Nephron (organoid): Measurements from ENCODE around the gene FLCN.

ENCODE experiments used
- H3K27ac Mint-ChIP-seq, 3 experiments: 2 replicates each; pipeline ENCODE4 v1.8.0; 2020; ENCODE audit warnings: mixed read lengths in 3 of 3, mild to moderate bottlenecking in 2 of 3, moderate library complexity in 1 of 3
- H3K27me3 Mint-ChIP-seq: 2 replicates; pipeline ENCODE4 v1.8.0; 2021; ENCODE audit warnings: low read depth, mild to moderate bottlenecking, moderate library complexity, mixed read lengths
- H3K36me3 Mint-ChIP-seq: 2 replicates; pipeline ENCODE4 v1.8.0; 2020; ENCODE audit warnings: low read depth, mixed read lengths
- H3K4me1 Mint-ChIP-seq: 2 replicates; pipeline ENCODE4 v1.8.0; 2020; ENCODE audit warnings: mixed read lengths
- H3K4me3 Mint-ChIP-seq, 3 experiments: 2 replicates each; pipeline ENCODE4 v1.8.0; 2020; ENCODE audit warnings: mild to moderate bottlenecking in 3 of 3, mixed read lengths in 3 of 3, moderate library complexity in 2 of 3
- H3K9me3 Mint-ChIP-seq: 2 replicates; pipeline ENCODE4 v1.8.0; 2020; ENCODE audit warnings: mixed read lengths
- CTCF ChIP-seq, 3 experiments: fragments of 200-600 bp; sonication (generic); IDR thresholded peaks; one replicate each; pipeline ENCODE4 v1.5.0; 2021; ENCODE audit warnings: antibody characterized with exemption in 3 of 3; ENCODE audit not compliant: unreplicated experiment in 3 of 3

Gene FLCN

DNA sequence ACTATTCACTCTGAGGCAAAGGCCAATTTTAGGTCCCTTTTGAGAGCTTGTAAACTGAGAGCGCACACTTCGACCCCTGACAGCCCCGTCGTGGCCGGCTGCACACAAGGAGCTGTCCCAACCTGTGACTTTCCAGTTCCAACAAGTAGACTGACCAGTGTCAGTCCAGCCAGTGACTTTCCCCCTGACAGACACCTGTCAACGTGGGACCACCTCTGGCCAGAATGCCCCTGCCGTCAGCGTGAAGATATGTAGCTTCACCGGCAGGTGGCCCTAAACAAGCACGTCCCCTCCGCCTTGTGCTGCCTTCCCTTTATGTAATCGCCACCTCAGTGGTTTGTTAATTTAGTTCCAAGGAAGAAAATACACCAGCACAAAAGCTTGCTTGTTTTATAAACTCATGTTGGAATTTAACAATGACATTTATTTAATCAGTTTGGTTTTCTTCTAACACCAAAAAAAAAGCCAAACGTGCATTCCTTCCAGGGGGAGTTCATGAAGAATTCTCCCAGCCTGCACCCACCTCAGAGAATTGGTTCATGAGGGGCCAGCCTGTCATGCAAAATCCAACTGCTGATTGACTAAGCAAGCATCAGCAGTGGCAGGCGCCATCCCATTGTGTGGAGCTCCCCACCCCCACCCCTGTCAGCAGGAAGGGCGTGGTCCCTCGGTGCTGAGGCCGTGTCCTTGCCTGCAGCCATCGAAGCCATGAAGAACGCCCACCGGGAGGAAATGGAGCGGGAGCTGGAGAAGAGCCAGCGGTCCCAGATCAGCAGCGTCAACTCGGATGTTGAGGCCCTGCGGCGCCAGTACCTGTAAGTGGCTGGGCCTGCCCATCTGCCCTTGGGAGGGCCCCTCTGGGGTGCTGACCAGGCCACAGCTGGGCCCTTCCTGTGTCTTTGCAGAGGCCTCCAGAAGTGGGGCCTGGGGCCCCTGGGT, 64.7 kb downstream of the FLCN start:
- Mint-ChIP-seq H3K4me3 (no peak overlapping the region), H3K27me3 (no peaks in the 10 kb centered on the region), H3K9me3 (no peaks in the 10 kb centered on the region), H3K36me3 (peaks cover 48% of the 10 kb centered on the region), H3K27ac (no peak overlapping the region), H3K4me1 (peaks cover 5% of the 10 kb centered on the region)
- peak in 1 of 3 experiments; percentile 21 for TF ChIP-seq CTCF (IDR thresholded peaks at IDR 0.05; ENCODE audit: unreplicated experiment in 3 of 3)

- no peaks in the 10 kb centered on the region for H3K27me3 Mint-ChIP-seq
- peaks cover 5% of the 10 kb centered on the region for H3K4me1 Mint-ChIP-seq
- H3K27ac Mint-ChIP-seq = peak overlapping the region in 2 of 3 experiments; percentile 27 to 49
- no peak overlapping the region for H3K4me3 Mint-ChIP-seq
- TF ChIP-seq CTCF (IDR thresholded peaks at IDR 0.05; ENCODE audit: unreplicated experiment in 3 of 3) = no peak
- peaks cover 44% of the 10 kb centered on the region for H3K36me3 Mint-ChIP-seq
- H3K9me3 Mint-ChIP-seq = no peaks in the 10 kb centered on the region
Measured at GRCh38 chr17:17171186-17171585, 65.8 kb downstream of the FLCN start.

GRCh38 chr17:17170346-17170985, 66.5 kb downstream of the FLCN start:
- H3K27ac Mint-ChIP-seq = peak overlapping the region in 2 of 3 experiments; percentile 27 to 49
- H3K36me3 Mint-ChIP-seq = peaks cover 44% of the 10 kb centered on the region
- peaks cover 5% of the 10 kb centered on the region for H3K4me1 Mint-ChIP-seq
- no peak overlapping the region for H3K4me3 Mint-ChIP-seq
- no peak for TF ChIP-seq CTCF (IDR thresholded peaks at IDR 0.05; ENCODE audit: unreplicated experiment in 3 of 3)
- no peaks in the 10 kb centered on the region for H3K27me3 Mint-ChIP-seq
- no peaks in the 10 kb centered on the region for H3K9me3 Mint-ChIP-seq

DNA sequence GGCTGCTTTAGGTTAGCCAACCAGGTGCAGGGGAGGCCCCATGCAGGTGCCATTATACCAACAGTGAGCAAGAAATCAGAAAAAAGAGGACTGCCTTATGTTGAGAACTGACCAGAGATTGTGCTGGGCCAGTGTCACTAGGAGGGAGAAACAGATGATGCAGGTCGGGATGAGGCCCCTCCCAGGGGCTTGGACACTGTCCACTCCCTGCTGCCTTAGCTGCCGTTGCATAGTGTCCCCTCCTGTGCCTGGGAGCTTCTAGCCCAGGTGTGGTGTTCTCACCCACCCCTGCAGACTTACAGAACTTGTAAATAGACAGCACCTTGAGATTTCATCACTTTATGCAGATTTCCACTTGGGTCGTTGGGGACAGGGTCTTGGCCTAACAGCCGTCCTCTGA, 67.6 kb downstream of the FLCN start:
- Mint-ChIP-seq H3K4me3 (no peak overlapping the region), H3K9me3 (no peaks in the 10 kb centered on the region), H3K4me1 (peaks cover 5% of the 10 kb centered on the region), H3K36me3 (peaks cover 47% of the 10 kb centered on the region), H3K27ac (peak overlapping the region in 1 of 3 experiments; percentile 27), H3K27me3 (no peaks in the 10 kb centered on the region)
- TF ChIP-seq CTCF (IDR thresholded peaks at IDR 0.05; ENCODE audit: unreplicated experiment in 3 of 3) = no peak

- H3K36me3 Mint-ChIP-seq = peaks cover 42% of the 10 kb centered on the region
- no peaks in the 10 kb centered on the region for H3K27me3 Mint-ChIP-seq
- peaks cover 7% of the 10 kb centered on the region for H3K4me1 Mint-ChIP-seq
- H3K27ac Mint-ChIP-seq = no peak overlapping the region
- no peak overlapping the region for H3K4me3 Mint-ChIP-seq
- no peaks in the 10 kb centered on the region for H3K9me3 Mint-ChIP-seq
- TF ChIP-seq CTCF (IDR thresholded peaks at IDR 0.05; ENCODE audit: unreplicated experiment in 3 of 3) = no peak
Measured at GRCh38 chr17:17168401-17168800, 68.6 kb downstream of the FLCN start.
